Neural cell (in vitro differentiated cells): Measurements from ENCODE around the gene MORN4. TPM values are rescaled to one million over a fixed set of nuclear protein-coding genes. Genes with fewer than 3 reads are reported as not detected.

ENCODE experiments used
- H2AFZ ChIP-seq: fragments of 200-600, 300-800 bp; sonication (generic), shearing (Covaris generic); 2 replicates; pipeline ENCODE4 v1.6.0; 2014; ENCODE audit warnings: low read depth, mild to moderate bottlenecking, antibody characterized with exemption, low read length, moderate library complexity
- H3F3A ChIP-seq: fragments of 200-600 bp; shearing (Covaris generic); 2 replicates; pipeline ENCODE4 v1.6.1; 2016; ENCODE audit warnings: mild to moderate bottlenecking, moderate library complexity, mixed read lengths, antibody characterized with exemption, low read length; ENCODE audit not compliant: insufficient read depth, poor library complexity, severe bottlenecking
- H3K27ac ChIP-seq: fragments of 200-600, 300-800 bp; sonication (generic), shearing (Covaris generic); 2 replicates; pipeline ENCODE4 v1.5.1; 2014; ENCODE audit warnings: mild to moderate bottlenecking, low read length, moderate library complexity
- H3K27me3 ChIP-seq: fragments of 300-800, 200-600 bp; sonication (generic), shearing (Covaris generic); 2 replicates; pipeline ENCODE4 v1.6.0; 2014; ENCODE audit warnings: mild to moderate bottlenecking, low read depth, low read length, moderate library complexity; ENCODE audit not compliant: insufficient read depth
- H3K36me3 ChIP-seq: fragments of 300-800, 200-600 bp; sonication (generic), shearing (Covaris generic); 2 replicates; pipeline ENCODE4 v1.5.1; 2014; ENCODE audit warnings: mild to moderate bottlenecking, antibody characterized with exemption, low read length, moderate library complexity; ENCODE audit not compliant: insufficient read depth
- H3K4me2 ChIP-seq: fragments of 300-800, 200-600 bp; sonication (generic), shearing (Covaris generic); 2 replicates; pipeline ENCODE4 v1.6.0; 2014; ENCODE audit warnings: mild to moderate bottlenecking, low read length
- H3K4me3 ChIP-seq: fragments of 300-800, 200-600 bp; sonication (generic), shearing (Covaris generic); 2 replicates; pipeline ENCODE4 v1.5.1; 2014; ENCODE audit warnings: mild to moderate bottlenecking, low read length, moderate library complexity
- H3K79me2 ChIP-seq: fragments of 200-600 bp; shearing (Covaris generic); replicated peaks from 2 replicates; pipeline ENCODE4 v1.6.0; 2014; ENCODE audit warnings: mild to moderate bottlenecking, low read length, moderate library complexity; ENCODE audit not compliant: insufficient read depth
- H3K9ac ChIP-seq: fragments of 300-800, 200-600 bp; sonication (generic), shearing (Covaris generic); 2 replicates; pipeline ENCODE4 v1.6.1; 2016; ENCODE audit warnings: mild to moderate bottlenecking, low read length, mixed read lengths
- H3K9me2 ChIP-seq: fragments of 200-600 bp; shearing (Covaris generic); 2 replicates; pipeline ENCODE4 v1.6.1; 2016; ENCODE audit warnings: mild to moderate bottlenecking, low read length, mixed read lengths; ENCODE audit not compliant: insufficient read depth
- H3K9me3 ChIP-seq: fragments of 200-600, 300-800 bp; sonication (generic), shearing (Covaris generic); 2 replicates; pipeline ENCODE4 v1.6.1; 2016; ENCODE audit warnings: mild to moderate bottlenecking, mixed run types, low read length, moderate library complexity, mixed read lengths
- H4K20me1 ChIP-seq: fragments of 200-600 bp; shearing (Covaris generic); 2 replicates; pipeline ENCODE4 v1.6.1; 2016; ENCODE audit warnings: mild to moderate bottlenecking, mixed run types; ENCODE audit not compliant: insufficient read depth
- CTCF ChIP-seq: fragments of 450-650 bp; IDR thresholded peaks from 2 replicates; pipeline ENCODE4 v1.5.1; 2014; ENCODE audit warnings: antibody characterized with exemption, mild to moderate bottlenecking, moderate library complexity; ENCODE audit not compliant: poor library complexity, severe bottlenecking
- EP300 ChIP-seq: fragments of 450-650 bp; conservative IDR thresholded peaks from 2 replicates; pipeline ENCODE4 v1.6.1; 2014; ENCODE audit warnings: antibody characterized with exemption, mild to moderate bottlenecking, moderate library complexity; ENCODE audit not compliant: poor library complexity, severe bottlenecking
- EZH2 ChIP-seq: fragments of 200-600, 300-800 bp; shearing (Covaris generic), sonication (generic); IDR thresholded peaks from 2 replicates; pipeline ENCODE4 v1.6.1; 2014; ENCODE audit warnings: antibody characterized with exemption, low read length, borderline replicate concordance, mild to moderate bottlenecking; ENCODE audit not compliant: insufficient read depth, poor library complexity, severe bottlenecking
- MXI1 ChIP-seq: fragments of 450-650 bp; conservative IDR thresholded peaks from 2 replicates; pipeline ENCODE4 v1.6.1; 2014; ENCODE audit warnings: antibody characterized with exemption, mild to moderate bottlenecking; ENCODE audit not compliant: poor library complexity, severe bottlenecking
- POLR2AphosphoS5 ChIP-seq: IDR thresholded peaks from 2 replicates; pipeline ENCODE4 v1.6.1; 2012
- RAD21 ChIP-seq: fragments of 450-650 bp; conservative IDR thresholded peaks from 2 replicates; pipeline ENCODE4 v1.6.1; 2014; ENCODE audit warnings: antibody characterized with exemption, mild to moderate bottlenecking, moderate library complexity
- SMC3 ChIP-seq: fragments of 450-650 bp; conservative IDR thresholded peaks from 2 replicates; pipeline ENCODE4 v1.6.1; 2014; ENCODE audit warnings: antibody characterized with exemption, mild to moderate bottlenecking, moderate library complexity; ENCODE audit not compliant: poor library complexity
- TAF1 ChIP-seq: IDR thresholded peaks from 2 replicates; pipeline ENCODE4 v1.6.1; 2012; ENCODE audit warnings: low read depth
- polyA plus RNA-seq: library from polyadenylated mRNA; depleted of rRNA; stranded (reverse); fragments of >200 nt; gene quantifications from 2 replicates; pipeline ENCODE4 v1.2.3, GENCODE V29; 2014
- TF ChIP-seq, protein P1 (sequence below): IDR thresholded peaks from 2 replicates; pipeline ENCODE4 v1.6.1; 2012; ENCODE audit warnings: borderline replicate concordance

MORN4 gene
- polyA plus RNA-seq, 1 donor from 2014 or later = 64.7 TPM

- Histone ChIP-seq H3K79me2 (no peaks in the 10 kb centered on the region), H3K9me3 (no peaks in the 10 kb centered on the region), H4K20me1 (no peaks in the 10 kb centered on the region), H3K9ac (no peak within 1 kb of the TSS), H3K4me3 (no peak within 1 kb of the TSS), H3K27ac (no peak within 1 kb of the TSS), H3F3A (no peaks in the 10 kb centered on the region), H3K36me3 (no peaks in the 10 kb centered on the region), H3K9me2 (no peaks in the 10 kb centered on the region), H3K4me2 (no peak within 1 kb of the TSS), H3K27me3 (no peaks in the 10 kb centered on the region), H2AFZ (no peak within 1 kb of the TSS)
- TF ChIP-seq CTCF = no peak
- TF ChIP-seq, protein P1, sequence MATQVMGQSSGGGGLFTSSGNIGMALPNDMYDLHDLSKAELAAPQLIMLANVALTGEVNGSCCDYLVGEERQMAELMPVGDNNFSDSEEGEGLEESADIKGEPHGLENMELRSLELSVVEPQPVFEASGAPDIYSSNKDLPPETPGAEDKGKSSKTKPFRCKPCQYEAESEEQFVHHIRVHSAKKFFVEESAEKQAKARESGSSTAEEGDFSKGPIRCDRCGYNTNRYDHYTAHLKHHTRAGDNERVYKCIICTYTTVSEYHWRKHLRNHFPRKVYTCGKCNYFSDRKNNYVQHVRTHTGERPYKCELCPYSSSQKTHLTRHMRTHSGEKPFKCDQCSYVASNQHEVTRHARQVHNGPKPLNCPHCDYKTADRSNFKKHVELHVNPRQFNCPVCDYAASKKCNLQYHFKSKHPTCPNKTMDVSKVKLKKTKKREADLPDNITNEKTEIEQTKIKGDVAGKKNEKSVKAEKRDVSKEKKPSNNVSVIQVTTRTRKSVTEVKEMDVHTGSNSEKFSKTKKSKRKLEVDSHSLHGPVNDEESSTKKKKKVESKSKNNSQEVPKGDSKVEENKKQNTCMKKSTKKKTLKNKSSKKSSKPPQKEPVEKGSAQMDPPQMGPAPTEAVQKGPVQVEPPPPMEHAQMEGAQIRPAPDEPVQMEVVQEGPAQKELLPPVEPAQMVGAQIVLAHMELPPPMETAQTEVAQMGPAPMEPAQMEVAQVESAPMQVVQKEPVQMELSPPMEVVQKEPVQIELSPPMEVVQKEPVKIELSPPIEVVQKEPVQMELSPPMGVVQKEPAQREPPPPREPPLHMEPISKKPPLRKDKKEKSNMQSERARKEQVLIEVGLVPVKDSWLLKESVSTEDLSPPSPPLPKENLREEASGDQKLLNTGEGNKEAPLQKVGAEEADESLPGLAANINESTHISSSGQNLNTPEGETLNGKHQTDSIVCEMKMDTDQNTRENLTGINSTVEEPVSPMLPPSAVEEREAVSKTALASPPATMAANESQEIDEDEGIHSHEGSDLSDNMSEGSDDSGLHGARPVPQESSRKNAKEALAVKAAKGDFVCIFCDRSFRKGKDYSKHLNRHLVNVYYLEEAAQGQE = no peak
- no peak for TF ChIP-seq POLR2AphosphoS5
- TF ChIP-seq EP300 = no peak
- no peak for TF ChIP-seq TAF1
- TF ChIP-seq SMC3 = no peak
- no peak for TF ChIP-seq MXI1
Measured at GRCh38 chr10:97584060-97584797, 49.1 kb downstream of the MORN4 start, which contains the start of gene HOGA1. Gene HOGA1, plus strand, starts transcription at chr10:97584389. Its CDS starts 315 bp downstream, at chr10:97584704.

- no peaks in the 10 kb centered on the region for H3K27me3 ChIP-seq
- H3K36me3 ChIP-seq = no peaks in the 10 kb centered on the region
- H2AFZ ChIP-seq = no peak overlapping the region
- no peak overlapping the region for H3K4me3 ChIP-seq
- H3K9ac ChIP-seq = no peak overlapping the region
- H3K9me3 ChIP-seq = no peaks in the 10 kb centered on the region
- H4K20me1 ChIP-seq = no peaks in the 10 kb centered on the region
- H3K27ac ChIP-seq = no peak overlapping the region
- H3K79me2 ChIP-seq = no peaks in the 10 kb centered on the region
- H3K4me2 ChIP-seq = no peak overlapping the region
- no peaks in the 10 kb centered on the region for H3F3A ChIP-seq
- no peaks in the 10 kb centered on the region for H3K9me2 ChIP-seq
- TF ChIP-seq CTCF (no peak), POLR2AphosphoS5 (no peak), TAF1 (no peak), EZH2 (no peak), SMC3 (no peak), EP300 (no peak), MXI1 (no peak), RAD21 (no peak)
- TF ChIP-seq, protein P1 = no peak
Measured at GRCh38 chr10:97583476-97583875, 49.8 kb downstream of the MORN4 start.
